IMR-90 (cell line): ENCODE results near the gene IGF2R. TPM values are rescaled to one million over a fixed set of nuclear protein-coding genes. Genes with fewer than 3 reads are reported as not detected.
A peak's percentile ranks its signal among the peaks of the same experiment; 100 is the strongest.

Source experiments
- ATAC-seq: fragments of 200-7000 bp; cut with Tn5 transposase; 2 replicates; pipeline ENCODE4 v1.9.1; 2020; ENCODE audit warnings: low read depth, mild to moderate bottlenecking, moderate library complexity
- BruUV-seq: library from RNA; stranded (reverse); fragments of 400-500 nt; replicated peaks from 2 replicates; lab custom pipeline; 2021; lab: Mats Ljungman, UMichigan
- CTCF ChIA-PET: fragments of 300-600 bp; formaldehyde crosslinking; extraction: SDS; loops from one replicate; lab custom pipeline; 2021; ENCODE audit warnings: antibody characterized with exemption; lab: Yijun Ruan, JAX
- POLR2A ChIA-PET: fragments of 300-600 bp; sonication (Branson Sonifier 250); formaldehyde crosslinking; loops from one replicate; lab custom pipeline; 2022; ENCODE audit warnings: antibody characterized with exemption; ENCODE audit not compliant: unreplicated experiment; lab: Charles Lee
- DNase-seq: peaks from one replicate; pipeline ENCODE4 v3.0.0; 2013
- H2AFZ ChIP-seq: replicated peaks from 2 replicates; pipeline ENCODE3; 2013; ENCODE audit warnings: low read length, mild to moderate bottlenecking; ENCODE audit not compliant: poor library complexity
- H2AK5ac ChIP-seq: 2 replicates; pipeline ENCODE4 v1.6.1; 2013; ENCODE audit warnings: low read depth, low read length, inconsistent platforms
- H2AK9ac ChIP-seq: replicated peaks from 2 replicates; pipeline ENCODE3; 2013; ENCODE audit warnings: mild to moderate bottlenecking, low read depth, low read length, moderate library complexity; ENCODE audit not compliant: poor library complexity
- H2BK120ac ChIP-seq: 2 replicates; pipeline ENCODE4 v1.6.1; 2013; ENCODE audit warnings: low read depth, low read length, inconsistent platforms
- H2BK15ac ChIP-seq: 3 replicates; pipeline ENCODE4 v1.6.1; 2013; ENCODE audit warnings: low read depth, low read length, inconsistent platforms
- H2BK20ac ChIP-seq: 2 replicates; pipeline ENCODE4 v1.6.1; 2013; ENCODE audit warnings: low read depth, mild to moderate bottlenecking, inconsistent platforms, low read length, moderate library complexity
- H2BK5ac ChIP-seq: 2 replicates; pipeline ENCODE4 v1.6.1; 2013; ENCODE audit warnings: mild to moderate bottlenecking, low read depth, low read length, inconsistent platforms; ENCODE audit not compliant: poor library complexity, severe bottlenecking
- H3K14ac ChIP-seq: replicated peaks from 2 replicates; pipeline ENCODE4 v1.6.1; 2013; ENCODE audit warnings: low read depth, low read length, inconsistent platforms
- H3K18ac ChIP-seq: 2 replicates; pipeline ENCODE4 v1.6.1; 2013; ENCODE audit warnings: low read depth, low read length, control low read depth
- H3K23ac ChIP-seq: 2 replicates; pipeline ENCODE4 v1.6.1; 2013; ENCODE audit warnings: low read depth, low read length, inconsistent platforms
- H3K27ac ChIP-seq: 2 replicates; pipeline ENCODE4 v1.5.1; 2013; ENCODE audit warnings: mild to moderate bottlenecking, control low read depth, low read length; ENCODE audit not compliant: insufficient read depth
- H3K27me3 ChIP-seq: 2 replicates; pipeline ENCODE4 v1.6.1; 2013; ENCODE audit warnings: low read length; ENCODE audit not compliant: control insufficient read depth, insufficient read depth
- H3K36me3 ChIP-seq: 2 replicates; pipeline ENCODE4 v1.6.1; 2013; ENCODE audit warnings: low read length, mixed read lengths; ENCODE audit not compliant: control insufficient read depth, insufficient read depth
- H3K4ac ChIP-seq: 2 replicates; pipeline ENCODE4 v1.6.1; 2013; ENCODE audit warnings: low read depth, low read length, inconsistent platforms
- H3K4me1 ChIP-seq: 2 replicates; pipeline ENCODE4 v1.6.1; 2013; ENCODE audit warnings: low read length, mixed read lengths; ENCODE audit not compliant: control insufficient read depth, insufficient read depth
- H3K4me2 ChIP-seq: 2 replicates; pipeline ENCODE4 v1.6.1; 2013; ENCODE audit warnings: low read depth, mild to moderate bottlenecking, control low read depth, low read length, moderate library complexity
- H3K4me3 ChIP-seq: 2 replicates; pipeline ENCODE4 v1.5.1; 2013; ENCODE audit warnings: low read depth, mild to moderate bottlenecking, control low read depth, low read length, moderate library complexity; ENCODE audit not compliant: insufficient read depth
- H3K56ac ChIP-seq: 2 replicates; pipeline ENCODE4 v1.6.1; 2013; ENCODE audit warnings: low read length, inconsistent platforms; ENCODE audit not compliant: insufficient read depth; ENCODE audit errors: extremely low read depth
- H3K79me1 ChIP-seq, 2 experiments: 2 replicates each; pipeline ENCODE4 v1.6.1; 2013; ENCODE audit warnings: low read length in 2 of 2, inconsistent platforms in 1 of 2, low read depth in 1 of 2
- H3K9ac ChIP-seq: 2 replicates; pipeline ENCODE4 v1.6.1; 2013; ENCODE audit warnings: low read depth, low read length, control low read depth
- H3K9me1 ChIP-seq: 2 replicates; pipeline ENCODE4 v1.6.1; 2013; ENCODE audit warnings: low read length, inconsistent platforms; ENCODE audit not compliant: insufficient read depth
- H3K9me3 ChIP-seq: 2 replicates; pipeline ENCODE4 v1.6.1; 2013; ENCODE audit warnings: low read length; ENCODE audit not compliant: control insufficient read depth, insufficient read depth
- H4K20me1 ChIP-seq: 2 replicates; pipeline ENCODE4 v1.6.1; 2013; ENCODE audit warnings: low read length, inconsistent platforms; ENCODE audit not compliant: insufficient read depth
- H4K5ac ChIP-seq: 2 replicates; pipeline ENCODE4 v1.6.1; 2013; ENCODE audit warnings: mild to moderate bottlenecking, low read depth, low read length, control low read depth
- H4K8ac ChIP-seq, 2 experiments: 2 replicates each; pipeline ENCODE4 v1.6.1; 2013; ENCODE audit warnings: low read depth in 2 of 2, low read length in 2 of 2, control low read depth in 1 of 2, inconsistent platforms in 1 of 2
- H4K91ac ChIP-seq: 2 replicates; pipeline ENCODE4 v1.6.1; 2013; ENCODE audit warnings: low read depth, low read length, inconsistent platforms; ENCODE audit not compliant: insufficient read depth
- CTCF ChIP-seq: conservative IDR thresholded peaks from 2 replicates; pipeline ENCODE4 v1.5.1; 2012; ENCODE audit warnings: mild to moderate bottlenecking, low read depth, low read length, improper control_type of control experiment
- MAZ ChIP-seq: IDR thresholded peaks from 2 replicates; pipeline ENCODE4 v1.6.1; 2012; ENCODE audit warnings: low read depth, mild to moderate bottlenecking, low read length, improper control_type of control experiment, moderate library complexity, borderline replicate concordance
- NFE2L2 ChIP-seq: fragments of 150-350 bp; IDR thresholded peaks from 2 replicates; pipeline ENCODE4 v1.6.1; 2016; ENCODE audit warnings: low read depth, mild to moderate bottlenecking, low read length
- POLR2A ChIP-seq: IDR thresholded peaks from 2 replicates; pipeline ENCODE4 v1.6.1; 2012; ENCODE audit warnings: mild to moderate bottlenecking, low read depth, low read length
- USF2 ChIP-seq: fragments of 150-350 bp; IDR thresholded peaks from 2 replicates; pipeline ENCODE4 v1.6.1; 2017; ENCODE audit warnings: mild to moderate bottlenecking, antibody characterized with exemption, low read length, low read depth
- WGBS, 2 experiments: methylation state at CpG; one replicate each; pipeline versions ENCODE4 v1.1.5 to v1.1.7; 2013; ENCODE audit warnings: missing lambda C conversion rate in 2 of 2; ENCODE audit not compliant: insufficient read length in 1 of 2; ENCODE audit errors: extremely low coverage in 2 of 2; 5-methylcytosine and 5-hydroxymethylcytosine counted together
- dilution Hi-C: fragments of 300-500 bp; cut with HindIII; formaldehyde crosslinking; loops from one replicate; pipeline ENCODE4 v1.14.3; 2018; ENCODE audit warnings: low sequenced_read_pairs; ENCODE audit not compliant: unreplicated experiment
- in situ Hi-C: fragments of 300-500 bp; cut with MboI; formaldehyde crosslinking; loops from 3 replicates; pipeline ENCODE4 v1.14.3; 2019; ENCODE audit warnings: low sequenced_read_pairs, inconsistent platforms, mixed read lengths
- intact Hi-C: fragments of 100-400 bp; cut with micrococcal nuclease; formaldehyde crosslinking; loops from 2 replicates; pipeline ENCODE4 v1.10.0; 2022
- polyA plus RNA-seq, 3 experiments: library from polyadenylated mRNA; depleted of rRNA; stranded (reverse); fragments of >200 nt; gene quantifications; 2 replicates each; pipeline ENCODE4 v1.2.3, GENCODE V29; 2012; ENCODE audit warnings: low replicate concordance in 1 of 3
- total RNA-seq: library from RNA; depleted of rRNA; stranded (reverse); fragments of >200 nt; gene quantifications from 2 replicates; pipeline ENCODE4 v1.2.3, GENCODE V29; 2012

Gene IGF2R
- total and polyA plus RNA-seq, 2 of the 4 experiments (the other 2 are of a cell fraction) = 33.2 to 41.4 TPM

- in situ Hi-C loops = no loop called here
- no peak overlapping the region for H2AK9ac ChIP-seq
- POLR2A ChIA-PET = no interaction called here
Measured at GRCh38 chr6:159989492-159990480, 20.9 kb downstream of the IGF2R start.

More at GRCh38 chr6:159989492-159990480, 20.9 kb downstream of the IGF2R start:
- H3K14ac ChIP-seq = no peak overlapping the region
- no peak overlapping the region for H3K23ac ChIP-seq
- peaks cover 9% of the 10 kb centered on the region for H3K4me1 ChIP-seq
- dilution Hi-C loops = no loop called here
- H3K27me3 ChIP-seq = no peaks in the 10 kb centered on the region
- no peak overlapping the region for H2AK5ac ChIP-seq
- H3K18ac ChIP-seq = no peak overlapping the region
- no peak overlapping the region for H3K56ac ChIP-seq
- H3K79me1 ChIP-seq = peaks cover 31 to 74% of the 10 kb centered on the region in 2 experiments
- no peak overlapping the region for H2AFZ ChIP-seq
- H3K4ac ChIP-seq = no peak overlapping the region
- 100% methylated on average over 1 of the region's 10 CpGs; no CpG with 5 or more reads in 1 of the 2 experiments for WGBS, 2 experiments
- no TSS peak for BruUV-seq
- peaks cover 9% of the 10 kb centered on the region for H3K9me1 ChIP-seq
- no peak overlapping the region for H3K4me2 ChIP-seq
- H3K9me3 ChIP-seq = no peaks in the 10 kb centered on the region
- H2BK120ac ChIP-seq = no peak overlapping the region
- intact Hi-C loops = no loop called here
- no peak overlapping the region for H2BK5ac ChIP-seq
- H4K91ac ChIP-seq = no peak overlapping the region
- no peak overlapping the region for H2BK20ac ChIP-seq
- no peak overlapping the region for H3K9ac ChIP-seq
- no peak overlapping the region for H3K4me3 ChIP-seq
- no peak overlapping the region for H4K8ac ChIP-seq
- no peak overlapping the region for H4K5ac ChIP-seq
- TF ChIP-seq USF2 (no peak), NFE2L2 (no peak), MAZ (no peak), CTCF (no peak), POLR2A (no peak)
- CTCF ChIA-PET = interaction anchor here (0.6 kb wide), 1 partner anchor 1795 kb away, joined by 5 read pairs; no protein-coding TSS in a partner anchor
- H3K36me3 ChIP-seq = peaks cover 5% of the 10 kb centered on the region
- H4K20me1 ChIP-seq = peaks cover 60% of the 10 kb centered on the region
- no peak overlapping the region for H3K27ac ChIP-seq
- DNase-seq (peak; percentile 40), ATAC-seq (no peak)
- no peak overlapping the region for H2BK15ac ChIP-seq
